MM.1S (cell line): ENCODE measurements around the gene SHANK3.

ENCODE experiments used
- DNase-seq: peaks from one replicate; pipeline ENCODE4 v3.0.0-alpha.2; 2015
- H2AFZ ChIP-seq: fragments of 300-600 bp; sonication (generic); 2 replicates; pipeline ENCODE4 v1.6.0; 2016; ENCODE audit warnings: antibody characterized with exemption, low read length
- H3F3A ChIP-seq: fragments of 300-600 bp; sonication (generic); 2 replicates; pipeline ENCODE4 v1.6.1; 2016; ENCODE audit warnings: mild to moderate bottlenecking, antibody characterized with exemption, low read length, moderate library complexity, mixed read lengths; ENCODE audit not compliant: insufficient read depth
- H3K27ac ChIP-seq: fragments of 300-600 bp; sonication (generic); 2 replicates; pipeline ENCODE4 v1.5.1; 2016; ENCODE audit warnings: mild to moderate bottlenecking, low read length
- H3K27me3 ChIP-seq: fragments of 300-600 bp; sonication (generic); replicated peaks from 2 replicates; pipeline ENCODE4 v1.6.0; 2016; ENCODE audit warnings: low read length; ENCODE audit not compliant: insufficient read depth
- H3K36me3 ChIP-seq: fragments of 300-600 bp; sonication (generic); replicated peaks from 2 replicates; pipeline ENCODE4 v1.6.1; 2016; ENCODE audit warnings: mild to moderate bottlenecking, low read length, mixed read lengths; ENCODE audit not compliant: insufficient read depth
- H3K4me1 ChIP-seq: fragments of 300-600 bp; sonication (generic); 2 replicates; pipeline ENCODE4 v1.6.1; 2016; ENCODE audit warnings: low read length, mixed read lengths
- H3K4me2 ChIP-seq: fragments of 300-600 bp; sonication (generic); 2 replicates; pipeline ENCODE4 v1.6.0; 2016; ENCODE audit warnings: low read depth, low read length
- H3K4me3 ChIP-seq: fragments of 300-600 bp; sonication (generic); 2 replicates; pipeline ENCODE4 v1.5.1; 2016; ENCODE audit warnings: low read length, mixed read lengths
- H3K79me2 ChIP-seq: fragments of 300-600 bp; sonication (generic); 2 replicates; pipeline ENCODE4 v1.6.1; 2016; ENCODE audit warnings: mixed run types, low read length, mixed read lengths
- H3K9ac ChIP-seq: fragments of 300-600 bp; sonication (generic); 2 replicates; pipeline ENCODE4 v1.6.1; 2016; ENCODE audit warnings: low read length, mixed read lengths
- H3K9me2 ChIP-seq: fragments of 300-600 bp; sonication (generic); replicated peaks from 2 replicates; pipeline ENCODE4 v1.6.1; 2016; ENCODE audit warnings: mild to moderate bottlenecking, low read length, mixed read lengths; ENCODE audit not compliant: insufficient read depth
- H3K9me3 ChIP-seq: fragments of 300-600 bp; sonication (generic); replicated peaks from 2 replicates; pipeline ENCODE4 v1.6.1; 2016; ENCODE audit warnings: mild to moderate bottlenecking, low read length, mixed read lengths; ENCODE audit not compliant: insufficient read depth
- H4K20me1 ChIP-seq: fragments of 300-600 bp; sonication (generic); 2 replicates; pipeline ENCODE4 v1.6.1; 2016; ENCODE audit warnings: mild to moderate bottlenecking, low read length, moderate library complexity, mixed read lengths; ENCODE audit not compliant: insufficient read depth
- CTCF ChIP-seq: fragments of 300-600 bp; sonication (generic); IDR thresholded peaks from 2 replicates; pipeline ENCODE4 v1.5.1; 2016; ENCODE audit warnings: antibody characterized with exemption, low read length, mixed read lengths
- EZH2 ChIP-seq: fragments of 300-600 bp; sonication (generic); optimal IDR thresholded peaks from 2 replicates; pipeline ENCODE3; 2017; ENCODE audit warnings: low read depth, mild to moderate bottlenecking, antibody characterized with exemption, low read length, mixed read lengths
- EZH2phosphoT487 ChIP-seq: fragments of 300-600 bp; sonication (generic); IDR thresholded peaks from 2 replicates; pipeline ENCODE4 v1.6.1; 2018; ENCODE audit warnings: antibody characterized with exemption, low read length

SHANK3 gene

GRCh38 chr22:50695421-50696250 lies 23.0 kb downstream of the SHANK3 start:
- Histone ChIP-seq H3K36me3 (no peaks in the 10 kb centered on the region), H3K9me2 (no peaks in the 10 kb centered on the region), H3K27ac (no peak overlapping the region), H3K27me3 (no peaks in the 10 kb centered on the region), H3K4me2 (no peak overlapping the region), H3K9me3 (no peaks in the 10 kb centered on the region), H4K20me1 (no peaks in the 10 kb centered on the region), H3K9ac (no peak overlapping the region), H3K79me2 (no peaks in the 10 kb centered on the region), H3K4me3 (no peak overlapping the region), H3K4me1 (peaks cover 21% of the 10 kb centered on the region), H3F3A (peaks cover 24% of the 10 kb centered on the region), H2AFZ (no peak overlapping the region)
- no peak for DNase-seq
- no peak for TF ChIP-seq EZH2phosphoT487
- TF ChIP-seq EZH2 = no peak
- TF ChIP-seq CTCF = no peak

- H3K79me2 ChIP-seq = no peaks in the 10 kb centered on the region
- H3K4me1 ChIP-seq = peaks cover 21% of the 10 kb centered on the region
- no peak for DNase-seq
- no peaks in the 10 kb centered on the region for H3K36me3 ChIP-seq
- no peak overlapping the region for H3K4me3 ChIP-seq
- no peak overlapping the region for H3K4me2 ChIP-seq
- no peak overlapping the region for H3K9ac ChIP-seq
- H2AFZ ChIP-seq = no peak overlapping the region
- H3K9me3 ChIP-seq = no peaks in the 10 kb centered on the region
- no peak overlapping the region for H3K27ac ChIP-seq
- no peak for TF ChIP-seq CTCF
- no peak for TF ChIP-seq EZH2phosphoT487
- no peak for TF ChIP-seq EZH2
- no peaks in the 10 kb centered on the region for H3K27me3 ChIP-seq
- H4K20me1 ChIP-seq = no peaks in the 10 kb centered on the region
- H3F3A ChIP-seq = peaks cover 24% of the 10 kb centered on the region
- no peaks in the 10 kb centered on the region for H3K9me2 ChIP-seq
These were observed 23.7 kb downstream of the SHANK3 start for GRCh38 chr22:50696251-50696798.

GRCh38 chr22:50696799-50697561 lies 24.4 kb downstream of the SHANK3 start:
- H3K9me3 ChIP-seq = no peaks in the 10 kb centered on the region
- H3K27me3 ChIP-seq = no peaks in the 10 kb centered on the region
- no peak overlapping the region for H2AFZ ChIP-seq
- no peaks in the 10 kb centered on the region for H4K20me1 ChIP-seq
- no peaks in the 10 kb centered on the region for H3K36me3 ChIP-seq
- H3K9ac ChIP-seq = no peak overlapping the region
- no peak overlapping the region for H3K27ac ChIP-seq
- peaks cover 20% of the 10 kb centered on the region for H3F3A ChIP-seq
- no peak overlapping the region for H3K4me3 ChIP-seq
- TF ChIP-seq CTCF (no peak), EZH2 (no peak), EZH2phosphoT487 (no peak)
- no peak for DNase-seq
- peaks cover 20% of the 10 kb centered on the region for H3K4me1 ChIP-seq
- no peak overlapping the region for H3K4me2 ChIP-seq
- H3K79me2 ChIP-seq = no peaks in the 10 kb centered on the region
- H3K9me2 ChIP-seq = no peaks in the 10 kb centered on the region
